Activated CD8-positive, alpha-beta memory T cell treated with anti-CD3 and anti-CD28 coated beads, Interleukin-2, amount 10 ng/mL, durations not matched to agents 7 days and 5 days (primary cell): Measurements from ENCODE around the gene SBK2. TPM values are rescaled to one million over a fixed set of nuclear protein-coding genes. Genes with fewer than 3 reads are reported as not detected.

Experiments used
- ATAC-seq: fragments of 150-1000 bp; cut with Tn5 transposase; one replicate; pipeline ENCODE4 v1.10.0; 2021; ENCODE audit warnings: moderate library complexity
- CTCF ChIA-PET: fragments of 350-600 bp; sonication (Branson Sonifier 250); formaldehyde crosslinking; loops from one replicate; lab custom pipeline; 2021; ENCODE audit warnings: antibody characterized with exemption; lab: Charles Lee
- DNase-seq: peaks from one replicate; pipeline ENCODE4 v3.0.0-alpha.2; 2020
- H3K27ac Mint-ChIP-seq: one replicate; pipeline ENCODE4 v1.8.0; 2021; ENCODE audit warnings: mild to moderate bottlenecking, mixed read lengths
- H3K27me3 Mint-ChIP-seq: one replicate; pipeline ENCODE4 v1.8.0; 2021; ENCODE audit warnings: mixed read lengths
- H3K36me3 Mint-ChIP-seq: one replicate; pipeline ENCODE4 v1.8.0; 2021; ENCODE audit warnings: mild to moderate bottlenecking, mixed read lengths
- H3K4me1 Mint-ChIP-seq: one replicate; pipeline ENCODE4 v1.8.0; 2021; ENCODE audit warnings: mixed read lengths
- H3K4me3 Mint-ChIP-seq: one replicate; pipeline ENCODE4 v1.8.0; 2021; ENCODE audit warnings: mild to moderate bottlenecking, moderate library complexity, mixed read lengths
- H3K9me3 Mint-ChIP-seq: one replicate; pipeline ENCODE4 v1.8.0; 2022; ENCODE audit warnings: low read depth, mixed read lengths
- total RNA-seq, 2 experiments: library from RNA; stranded (reverse); gene quantifications; one replicate each; pipeline ENCODE4 v1.2.3, GENCODE V29; 2021

The SBK2 gene
- total RNA-seq, 2 experiments from 2014 or later, result not detected

- no peak overlapping the region for H3K4me3 Mint-ChIP-seq
- CTCF ChIA-PET, result interaction anchor here (1.0 to 6.4 kb wide), 2 partner anchors 15 to 116 kb away, joined by 3 to 45 read pairs; no protein-coding TSS in a partner anchor
- H3K9me3 Mint-ChIP-seq, result no peaks in the 10 kb centered on the region
- DNase-seq, result no peak
- peaks cover 5% of the 10 kb centered on the region for H3K27me3 Mint-ChIP-seq
- no peak overlapping the region for H3K27ac Mint-ChIP-seq
- no peaks in the 10 kb centered on the region for H3K36me3 Mint-ChIP-seq
- no peak for ATAC-seq
- H3K4me1 Mint-ChIP-seq, result peaks cover 5% of the 10 kb centered on the region
Measured at GRCh38 chr19:55489711-55490477, 47.0 kb downstream of the SBK2 start.

- Mint-ChIP-seq H3K4me3 (no peak overlapping the region), H3K4me1 (peaks cover 6% of the 10 kb centered on the region), H3K36me3 (no peaks in the 10 kb centered on the region), H3K27me3 (peaks cover 5% of the 10 kb centered on the region), H3K27ac (no peak overlapping the region), H3K9me3 (no peaks in the 10 kb centered on the region)
- CTCF ChIA-PET, result interaction anchor here (1.0 to 6.4 kb wide), 2 partner anchors 15 to 117 kb away, joined by 3 to 45 read pairs; no protein-coding TSS in a partner anchor
- DNase-seq, result no peak
- no peak for ATAC-seq
Measured at GRCh38 chr19:55488986-55489710, 47.8 kb downstream of the SBK2 start.

- CTCF ChIA-PET, result interaction anchor here (1.0 to 4.2 kb wide), 2 partner anchors 16 to 347 kb away, joined by 5 to 42 read pairs; no protein-coding TSS in a partner anchor
- DNase-seq, result no peak
- H3K27me3 Mint-ChIP-seq, result peaks cover 3% of the 10 kb centered on the region
- H3K27ac Mint-ChIP-seq, result no peak within 1 kb of the TSS
- peaks cover 6% of the 10 kb centered on the region for H3K4me1 Mint-ChIP-seq
- no peak within 1 kb of the TSS for H3K4me3 Mint-ChIP-seq
- H3K36me3 Mint-ChIP-seq, result no peaks in the 10 kb centered on the region
- no peaks in the 10 kb centered on the region for H3K9me3 Mint-ChIP-seq
- ATAC-seq, result no peak
Measured at GRCh38 chr19:55487924-55488687, 48.8 kb downstream of the SBK2 start, which contains the start of gene SSC5D. SSC5D (plus strand) TSS chr19:55488436; CDS start chr19:55488590, 154 bp downstream.

DNA sequence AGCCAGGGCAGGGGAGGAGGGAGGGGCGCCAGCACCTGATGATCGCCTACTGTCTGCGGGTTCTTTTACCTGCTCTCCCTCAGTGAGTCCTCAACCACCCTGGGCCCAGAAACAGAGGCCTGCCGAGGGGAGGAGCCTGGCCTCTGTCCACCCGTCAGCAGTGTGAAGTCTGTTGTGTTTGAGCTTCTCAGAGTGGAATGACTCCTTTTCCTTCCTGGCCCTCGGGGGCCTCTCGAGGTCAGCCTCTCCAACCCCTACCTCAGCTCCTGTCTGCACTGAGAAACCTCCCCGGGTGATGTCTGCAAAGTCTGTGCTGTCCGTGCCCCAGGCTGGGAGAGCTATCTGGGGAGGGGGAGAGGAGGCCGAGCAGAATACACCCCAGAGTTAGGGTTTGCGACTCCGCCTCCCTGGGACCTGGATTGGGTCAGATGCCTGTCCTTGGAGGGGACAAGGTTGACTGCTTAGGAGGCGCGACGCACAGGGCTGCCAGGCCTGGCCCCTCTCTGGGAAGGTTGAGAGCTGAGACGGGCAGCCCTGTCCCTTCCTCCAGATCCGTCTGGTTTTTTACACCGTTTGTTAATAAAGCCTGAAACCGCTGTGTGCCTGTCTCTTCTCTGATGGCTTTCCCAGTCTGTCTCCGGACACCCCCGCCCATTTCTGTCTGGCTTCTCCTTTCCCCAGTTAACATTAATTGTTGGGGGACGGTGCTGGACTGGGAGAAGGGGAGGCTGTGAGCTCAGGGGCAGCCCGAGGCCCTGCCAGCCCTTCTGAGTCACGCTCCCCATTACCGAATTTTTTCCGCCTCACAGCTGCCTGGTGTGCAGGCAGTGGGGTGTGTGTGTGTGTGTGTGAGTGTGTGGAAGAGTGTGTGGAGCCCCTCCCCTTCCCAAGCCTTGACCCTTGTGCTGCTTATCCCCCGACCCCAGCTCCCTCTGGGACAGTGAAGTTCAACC, 49.7 kb downstream of the SBK2 start:
- ATAC-seq (peak; percentile 20), DNase-seq (no peak)
- CTCF ChIA-PET, result interaction anchor here (0.7 to 5.2 kb wide), 5 partner anchors 10 to 346 kb away, joined by 3 to 42 read pairs (median 5); partner anchors contain the start of gene ZNF628
- H3K27me3 Mint-ChIP-seq, result no peaks in the 10 kb centered on the region
- no peaks in the 10 kb centered on the region for H3K9me3 Mint-ChIP-seq
- no peak overlapping the region for H3K4me3 Mint-ChIP-seq
- H3K27ac Mint-ChIP-seq, result no peak overlapping the region
- H3K4me1 Mint-ChIP-seq, result peaks cover 6% of the 10 kb centered on the region
- H3K36me3 Mint-ChIP-seq, result peaks cover 2% of the 10 kb centered on the region

DNA sequence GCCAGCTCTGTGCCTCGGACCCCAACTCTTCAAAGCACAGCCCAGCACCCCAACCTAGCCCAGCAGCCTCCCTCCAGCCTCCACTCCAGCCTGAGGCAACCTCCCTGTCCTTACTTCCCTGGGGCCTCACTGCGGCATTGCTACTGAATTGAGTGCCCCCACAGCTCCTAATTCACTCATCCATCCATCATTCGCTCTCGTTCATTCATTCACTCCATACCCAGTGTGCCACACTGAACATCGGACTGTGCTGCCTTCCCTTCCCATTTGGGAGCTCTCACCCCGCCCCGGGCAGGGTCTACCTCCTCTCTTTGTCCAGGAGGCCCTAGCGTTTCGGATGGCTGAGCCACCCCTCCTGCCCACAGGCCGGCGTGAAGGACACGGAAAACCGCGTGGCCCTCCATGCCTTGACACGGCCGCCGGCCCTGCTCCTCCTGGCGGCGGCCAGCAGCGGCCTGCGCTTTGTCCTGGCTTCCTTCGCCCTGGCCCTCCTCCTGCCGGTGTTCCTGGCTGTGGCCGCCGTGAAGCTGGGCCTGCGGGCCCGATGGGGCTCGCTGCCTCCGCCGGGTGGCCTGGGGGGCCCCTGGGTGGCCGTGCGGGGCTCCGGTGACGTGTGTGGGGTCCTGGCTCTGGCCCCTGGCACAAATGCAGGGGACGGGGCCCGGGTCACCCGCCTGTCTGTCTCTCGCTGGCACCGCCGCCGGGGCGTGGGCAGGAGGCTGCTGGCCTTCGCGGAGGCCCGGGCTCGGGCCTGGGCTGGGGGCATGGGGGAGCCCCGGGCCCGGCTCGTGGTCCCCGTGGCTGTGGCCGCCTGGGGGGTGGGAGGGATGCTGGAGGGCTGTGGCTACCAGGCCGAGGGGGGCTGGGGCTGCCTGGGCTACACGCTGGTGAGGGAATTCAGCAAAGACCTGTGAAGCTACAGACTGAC, 50.6 kb downstream of the SBK2 start:
- no peaks in the 10 kb centered on the region for H3K27me3 Mint-ChIP-seq
- DNase-seq, result no peak
- H3K36me3 Mint-ChIP-seq, result peaks cover 2% of the 10 kb centered on the region
- no peak for ATAC-seq
- H3K4me3 Mint-ChIP-seq, result peak overlapping the region; percentile 73
- H3K27ac Mint-ChIP-seq, result peak overlapping the region; percentile 59
- CTCF ChIA-PET, result interaction anchor here (0.7 to 5.2 kb wide), 7 partner anchors 10 to 345 kb away, joined by 3 to 42 read pairs (median 5); partner anchors contain the start of gene ZNF628
- H3K4me1 Mint-ChIP-seq, result peaks cover 6% of the 10 kb centered on the region
- H3K9me3 Mint-ChIP-seq, result no peaks in the 10 kb centered on the region

DNA sequence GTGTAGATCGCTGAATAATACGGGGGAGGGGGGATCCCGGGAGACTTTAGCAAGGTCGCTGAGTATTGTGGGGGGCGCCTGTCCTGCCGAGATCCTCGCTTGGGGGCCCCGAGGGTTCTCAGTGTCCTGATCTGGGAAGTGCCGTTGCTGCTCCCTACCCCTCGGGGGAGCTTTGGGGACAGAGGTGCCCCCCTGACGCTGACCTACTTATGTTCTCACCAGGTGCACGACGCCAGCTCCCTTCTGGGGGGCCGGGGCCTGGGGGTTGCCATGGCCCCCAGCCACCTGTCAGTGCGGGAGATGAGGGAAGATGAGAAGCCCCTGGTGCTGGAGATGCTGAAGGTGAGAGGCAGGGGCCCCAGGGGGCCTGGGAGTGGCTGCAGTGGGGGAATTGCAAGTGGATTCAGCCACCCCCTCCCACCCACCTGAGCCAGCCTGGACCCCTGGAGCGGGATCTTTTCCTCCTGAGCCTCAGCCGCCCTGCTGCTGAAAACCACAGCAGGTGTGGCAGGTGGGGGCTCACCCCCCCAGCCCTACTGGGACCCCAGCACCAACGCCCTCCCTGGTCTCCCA, 51.4 kb downstream of the SBK2 start:
- DNase-seq (no peak), ATAC-seq (no peak)
- CTCF ChIA-PET, result interaction anchor here (0.8 to 5.2 kb wide), 7 partner anchors 9 to 345 kb away, joined by 3 to 42 read pairs (median 5); partner anchors contain the start of gene ZNF628
- peak overlapping the region; percentile 70 for H3K27ac Mint-ChIP-seq
- no peaks in the 10 kb centered on the region for H3K9me3 Mint-ChIP-seq
- H3K36me3 Mint-ChIP-seq, result peaks cover 2% of the 10 kb centered on the region
- peaks cover 6% of the 10 kb centered on the region for H3K4me1 Mint-ChIP-seq
- H3K27me3 Mint-ChIP-seq, result no peaks in the 10 kb centered on the region
- peak overlapping the region; percentile 73 for H3K4me3 Mint-ChIP-seq

- ATAC-seq (peak; percentile 74), DNase-seq (peak; percentile 72)
- Mint-ChIP-seq H3K27ac (peak within 1 kb of the TSS; percentile 70), H3K27me3 (no peaks in the 10 kb centered on the region), H3K36me3 (peaks cover 2% of the 10 kb centered on the region), H3K4me3 (peak within 1 kb of the TSS; percentile 73), H3K4me1 (peaks cover 8% of the 10 kb centered on the region), H3K9me3 (no peaks in the 10 kb centered on the region)
- CTCF ChIA-PET, result interaction anchor here (0.7 to 5.2 kb wide), 8 partner anchors 8 to 344 kb away, joined by 3 to 42 read pairs (median 4); partner anchors contain the start of gene ZNF628
Measured at GRCh38 chr19:55484593-55485438, 52.1 kb downstream of the SBK2 start, which contains the start of gene NAT14. NAT14 (plus strand) TSS chr19:55485188; CDS start chr19:55485709, 521 bp downstream.

DNA sequence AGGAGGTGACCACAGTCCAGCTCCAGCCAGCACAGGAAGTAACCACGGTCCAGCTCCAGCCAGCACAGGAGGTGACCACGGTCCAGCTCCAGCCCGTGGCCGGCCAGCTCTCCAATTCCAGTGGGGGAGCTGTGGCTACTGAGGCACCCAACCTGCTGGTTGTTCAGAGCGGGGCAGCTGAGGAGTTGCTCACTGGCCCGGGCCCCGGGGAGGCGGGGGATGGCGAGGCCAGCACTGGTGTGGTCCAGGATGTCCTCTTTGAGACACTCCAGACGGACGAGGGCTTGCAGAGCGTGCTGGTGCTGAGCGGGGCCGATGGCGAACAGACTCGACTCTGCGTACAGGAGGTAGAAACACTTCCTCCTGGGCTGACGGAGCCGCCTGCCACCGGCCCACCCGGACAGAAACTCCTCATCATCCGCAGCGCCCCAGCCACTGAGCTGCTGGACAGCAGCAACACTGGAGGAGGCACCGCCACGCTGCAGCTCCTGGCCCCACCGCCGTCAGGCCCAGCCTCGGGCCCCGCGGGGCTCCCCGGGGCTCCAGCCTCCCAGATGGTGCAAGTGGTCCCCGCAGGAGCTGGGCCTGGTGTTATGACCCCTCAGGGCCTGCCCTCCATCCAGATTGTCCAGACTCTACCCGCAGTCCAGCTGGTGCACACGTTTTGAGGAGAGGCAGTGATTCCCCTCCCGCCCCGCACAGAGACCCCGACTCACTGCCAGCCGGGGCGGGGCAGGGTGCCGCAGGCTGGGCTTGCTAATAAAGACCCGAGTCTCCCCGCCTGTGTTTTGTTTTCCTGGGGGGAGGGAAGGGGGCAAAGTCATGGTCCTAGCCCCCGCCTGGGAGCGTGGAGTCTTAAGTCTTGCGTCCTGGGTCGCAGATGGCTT, 53.0 kb downstream of the SBK2 start:
- CTCF ChIA-PET, result interaction anchor here (0.8 to 5.2 kb wide), 7 partner anchors 7 to 343 kb away, joined by 4 to 42 read pairs (median 6); partner anchors contain the start of gene ZNF628
- peak overlapping the region; percentile 28 for H3K4me3 Mint-ChIP-seq
- peaks cover 17% of the 10 kb centered on the region for H3K4me1 Mint-ChIP-seq
- no peak for DNase-seq
- no peaks in the 10 kb centered on the region for H3K27me3 Mint-ChIP-seq
- no peak overlapping the region for H3K27ac Mint-ChIP-seq
- peaks cover 2% of the 10 kb centered on the region for H3K36me3 Mint-ChIP-seq
- no peak for ATAC-seq
- H3K9me3 Mint-ChIP-seq, result no peaks in the 10 kb centered on the region

GRCh38 chr19:55482967-55483705, 53.8 kb downstream of the SBK2 start:
- no peak for ATAC-seq

More at GRCh38 chr19:55482967-55483705, 53.8 kb downstream of the SBK2 start:
- CTCF ChIA-PET, result interaction anchor here (1.5 to 5.2 kb wide), 2 partner anchors 16 to 21 kb away, joined by 6 to 27 read pairs; no protein-coding TSS in a partner anchor
- DNase-seq, result no peak
- Mint-ChIP-seq H3K27me3 (no peaks in the 10 kb centered on the region), H3K27ac (no peak overlapping the region), H3K4me3 (no peak overlapping the region), H3K9me3 (no peaks in the 10 kb centered on the region), H3K4me1 (peaks cover 22% of the 10 kb centered on the region), H3K36me3 (peaks cover 2% of the 10 kb centered on the region)
